Memory B cell (primary cell): Measurements from ENCODE around the gene BCAR1.
"Not testable (repeated sequence)": the region's sequence is repeated elsewhere in the genome, so short reads cannot be mapped to it uniquely, and the experiment has no call there.

ENCODE experiments used
- ATAC-seq: fragments of 150-1000 bp; cut with Tn5 transposase; 2 replicates; pipeline ENCODE4 v1.10.0; 2021; ENCODE audit warnings: low read depth, mild to moderate bottlenecking, moderate library complexity
- DNase-seq, 2 donors: peaks; one replicate each; pipeline ENCODE4 v3.0.0; 2022; ENCODE audit warnings: low spot score in 2 of 2
- H3K27ac Mint-ChIP-seq: one replicate; pipeline ENCODE4 v1.8.0; 2022; ENCODE audit warnings: mild to moderate bottlenecking, moderate library complexity, mixed read lengths
- H3K27me3 Mint-ChIP-seq: one replicate; pipeline ENCODE4 v1.8.0; 2022; ENCODE audit warnings: mixed read lengths
- H3K36me3 Mint-ChIP-seq: one replicate; pipeline ENCODE4 v1.8.0; 2022; ENCODE audit warnings: mild to moderate bottlenecking, mixed read lengths
- H3K4me1 Mint-ChIP-seq: one replicate; pipeline ENCODE4 v1.8.0; 2022; ENCODE audit warnings: mixed read lengths
- H3K4me3 Mint-ChIP-seq: one replicate; pipeline ENCODE4 v1.8.0; 2022; ENCODE audit warnings: mild to moderate bottlenecking, moderate library complexity, mixed read lengths
- H3K9me3 Mint-ChIP-seq: one replicate; pipeline ENCODE4 v1.8.0; 2022; ENCODE audit warnings: mixed read lengths

Gene BCAR1

DNA sequence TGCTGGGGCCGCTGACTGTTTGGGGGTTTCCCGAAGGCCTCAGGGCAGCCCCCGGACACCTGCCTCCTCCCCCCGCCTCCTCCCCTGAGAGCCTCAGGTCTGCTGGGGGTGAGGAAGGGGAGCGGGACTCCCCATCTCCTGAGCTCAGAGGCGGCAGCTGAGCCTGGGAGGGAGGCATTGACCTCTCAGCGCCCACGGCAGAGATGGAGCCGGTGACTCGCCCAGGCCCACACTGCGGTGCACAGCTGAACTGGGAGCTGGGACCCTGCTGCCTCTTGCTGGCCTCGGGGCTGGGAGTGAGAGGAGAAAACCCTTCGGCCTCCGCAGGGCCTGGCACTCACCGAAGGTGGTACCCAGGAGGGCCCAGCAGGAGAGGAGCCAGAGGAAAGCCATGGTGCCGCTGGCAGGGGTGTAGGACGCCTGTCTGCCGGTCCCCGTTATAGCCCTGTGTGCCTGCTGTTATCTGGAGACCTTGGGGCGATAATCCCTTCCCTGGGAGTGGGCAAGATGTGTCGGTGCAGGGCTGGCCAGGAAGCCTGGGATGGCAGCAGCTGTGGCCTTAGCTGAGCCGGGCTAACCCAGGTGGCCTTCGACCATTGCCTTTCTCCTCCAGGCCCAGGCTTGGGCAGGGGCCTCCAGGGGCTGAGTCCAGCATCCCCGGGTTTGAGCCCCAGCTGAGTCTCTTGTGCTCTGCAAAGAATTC, 44.5 kb downstream of the BCAR1 start, which contains the start of gene CTRB2:
CTRB2 (minus strand) TSS at position 413 of the 703 bp plus-strand sequence; CDS start at position 393, 20 bp downstream.
- DNase-seq, result no peak
- no peak within 1 kb of the TSS for H3K4me3 Mint-ChIP-seq
- no peak within 1 kb of the TSS for H3K27ac Mint-ChIP-seq
- H3K9me3 Mint-ChIP-seq, result no peaks in the 10 kb centered on the region
- no peaks in the 10 kb centered on the region for H3K4me1 Mint-ChIP-seq
- peak; percentile 42 for ATAC-seq
- H3K36me3 Mint-ChIP-seq, result no peaks in the 10 kb centered on the region
- peaks cover 7% of the 10 kb centered on the region for H3K27me3 Mint-ChIP-seq

DNA sequence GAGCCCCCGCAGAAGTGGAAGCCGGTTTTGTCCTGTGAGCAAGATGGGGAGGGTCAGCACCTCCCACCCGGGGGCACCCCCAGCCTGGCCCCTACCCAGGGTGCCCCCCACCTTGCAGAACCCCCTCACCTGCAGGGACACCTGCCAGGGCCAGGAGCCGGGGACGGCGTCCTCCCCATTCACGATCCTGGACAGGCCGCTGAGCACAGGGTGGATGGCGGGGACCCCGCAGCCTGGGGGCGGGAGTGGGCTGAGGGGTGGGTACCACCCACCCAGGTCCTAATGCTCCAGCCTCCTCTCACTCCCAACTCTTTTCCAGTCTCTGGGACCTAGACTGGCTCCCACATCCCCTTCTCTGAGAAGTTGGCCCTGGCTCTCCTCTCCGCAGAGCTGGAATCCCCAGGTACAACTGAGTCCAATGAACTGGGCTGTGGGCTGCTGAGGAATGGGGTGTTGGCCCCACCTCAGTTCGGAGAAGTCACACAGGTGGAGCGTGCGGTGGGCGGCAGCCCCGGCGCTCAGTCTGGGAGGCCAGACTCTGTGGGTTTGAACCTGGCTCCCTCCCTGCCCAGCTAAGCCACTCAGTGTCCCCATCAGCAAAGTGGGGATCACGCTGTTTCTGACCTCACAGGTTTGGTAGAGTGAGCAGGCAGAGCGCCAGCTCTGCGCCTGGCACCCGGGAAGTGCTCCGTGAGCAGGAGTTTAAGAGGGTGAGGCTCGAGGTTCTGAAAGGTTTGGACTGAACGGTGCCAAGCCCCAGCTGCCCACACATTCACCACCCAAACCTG, 45.3 kb downstream of the BCAR1 start:
- ATAC-seq, H3K9me3 Mint-ChIP-seq, H3K4me1 Mint-ChIP-seq, DNase-seq, H3K27ac Mint-ChIP-seq, H3K4me3 Mint-ChIP-seq, H3K27me3 Mint-ChIP-seq, H3K36me3 Mint-ChIP-seq: not testable (repeated sequence)

DNA sequence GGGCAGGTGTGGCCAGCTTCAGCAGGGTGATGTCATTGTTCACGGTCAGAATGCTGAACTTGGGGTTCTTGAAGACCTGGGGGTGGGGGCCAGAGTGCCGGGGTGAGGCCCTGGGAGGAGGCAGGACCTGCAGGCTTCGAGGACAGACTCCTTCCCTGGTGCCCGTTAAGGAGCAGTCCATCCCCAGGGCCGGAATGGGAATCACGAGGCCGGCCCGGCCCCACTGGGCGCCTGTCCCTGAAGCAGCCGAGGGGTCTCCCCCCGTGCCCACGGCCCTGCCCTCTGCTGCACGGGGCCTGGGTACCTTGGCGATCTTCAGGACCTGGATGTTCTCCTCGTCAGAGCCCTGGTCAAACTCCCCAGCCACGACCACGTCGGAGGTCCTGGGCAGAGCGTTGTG, 46.0 kb downstream of the BCAR1 start:
- H3K4me1 Mint-ChIP-seq, H3K27ac Mint-ChIP-seq, H3K36me3 Mint-ChIP-seq, H3K9me3 Mint-ChIP-seq, ATAC-seq, DNase-seq, H3K4me3 Mint-ChIP-seq: not testable (repeated sequence)
- peaks cover 11% of the 10 kb centered on the region for H3K27me3 Mint-ChIP-seq

DNA sequence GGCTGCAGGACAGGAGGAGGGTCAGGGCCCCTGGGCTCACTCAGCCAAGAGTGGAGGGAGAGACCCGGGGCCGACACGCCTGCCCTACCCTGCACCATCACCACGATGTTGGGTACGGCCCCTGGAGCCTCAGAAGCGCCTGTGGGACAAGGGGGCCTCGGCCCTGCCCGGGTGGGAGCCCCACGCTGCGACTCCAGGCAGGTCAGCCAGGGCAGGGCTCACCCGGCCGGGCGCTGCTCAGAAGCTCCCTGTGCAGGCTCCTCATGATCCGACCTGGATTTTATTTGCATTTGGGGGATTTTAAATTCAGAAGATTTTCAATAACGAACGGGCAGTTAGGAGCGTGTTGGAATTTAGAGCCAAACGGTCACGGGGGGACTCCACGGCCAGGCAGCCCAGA, 46.5 kb downstream of the BCAR1 start:
- not testable (repeated sequence) for H3K27ac Mint-ChIP-seq, H3K36me3 Mint-ChIP-seq, H3K4me3 Mint-ChIP-seq, DNase-seq, H3K9me3 Mint-ChIP-seq, ATAC-seq
- Mint-ChIP-seq H3K4me1 (peaks cover 10% of the 10 kb centered on the region), H3K27me3 (peaks cover 12% of the 10 kb centered on the region)

- Mint-ChIP-seq H3K27me3 (peaks cover 12% of the 10 kb centered on the region), H3K9me3 (no peaks in the 10 kb centered on the region), H3K36me3 (no peaks in the 10 kb centered on the region), H3K27ac (no peak overlapping the region), H3K4me3 (no peak overlapping the region), H3K4me1 (peaks cover 10% of the 10 kb centered on the region)
- DNase-seq (no peak), ATAC-seq (no peak)
Observed at GRCh38 chr16:75204410-75204758, 47.0 kb downstream of the BCAR1 start.

- H3K36me3 Mint-ChIP-seq, result no peaks in the 10 kb centered on the region
- DNase-seq, result no peak
- H3K4me3 Mint-ChIP-seq, result no peak overlapping the region
- H3K4me1 Mint-ChIP-seq, result peaks cover 10% of the 10 kb centered on the region
- no peak overlapping the region for H3K27ac Mint-ChIP-seq
- H3K9me3 Mint-ChIP-seq, result no peaks in the 10 kb centered on the region
- peaks cover 12% of the 10 kb centered on the region for H3K27me3 Mint-ChIP-seq
- ATAC-seq, result no peak
Observed at GRCh38 chr16:75203667-75204409, 47.6 kb downstream of the BCAR1 start.

DNA sequence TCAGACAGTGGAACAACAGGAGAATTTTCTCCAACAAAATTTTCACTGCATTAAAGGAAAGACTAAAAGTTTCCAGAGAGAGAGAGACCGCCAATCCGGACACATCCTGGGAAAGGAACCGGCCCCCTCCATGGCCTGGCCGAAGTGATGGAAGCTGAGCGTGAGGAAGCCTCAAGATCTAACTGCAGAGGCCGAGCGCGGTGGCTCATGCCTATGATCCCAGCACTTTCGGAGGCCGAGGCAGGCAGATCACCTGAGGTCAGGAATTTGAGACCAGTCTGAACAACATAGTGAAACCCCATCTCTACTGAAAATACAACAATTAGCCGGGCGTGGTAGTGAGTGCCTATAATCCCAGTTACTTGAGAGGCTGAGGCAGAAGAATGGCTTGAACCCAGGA, 48.3 kb downstream of the BCAR1 start:
- no peak for DNase-seq
- H3K27ac Mint-ChIP-seq, result no peak overlapping the region
- H3K36me3 Mint-ChIP-seq, result no peaks in the 10 kb centered on the region
- no peaks in the 10 kb centered on the region for H3K9me3 Mint-ChIP-seq
- no peak overlapping the region for H3K4me3 Mint-ChIP-seq
- peaks cover 11% of the 10 kb centered on the region for H3K27me3 Mint-ChIP-seq
- no peak for ATAC-seq
- peaks cover 10% of the 10 kb centered on the region for H3K4me1 Mint-ChIP-seq

- H3K36me3 Mint-ChIP-seq, result no peaks in the 10 kb centered on the region
- peaks cover 10% of the 10 kb centered on the region for H3K4me1 Mint-ChIP-seq
- H3K27ac Mint-ChIP-seq, result no peak overlapping the region
- no peak for ATAC-seq
- no peak for DNase-seq
- H3K4me3 Mint-ChIP-seq, result no peak overlapping the region
- no peaks in the 10 kb centered on the region for H3K9me3 Mint-ChIP-seq
- peaks cover 18% of the 10 kb centered on the region for H3K27me3 Mint-ChIP-seq
Observed at GRCh38 chr16:75202069-75202590, 49.3 kb downstream of the BCAR1 start.

GRCh38 chr16:75198135-75198600, 53.3 kb downstream of the BCAR1 start:
- no peaks in the 10 kb centered on the region for H3K9me3 Mint-ChIP-seq
- ATAC-seq (no peak), DNase-seq (no peak)
- no peak overlapping the region for H3K27ac Mint-ChIP-seq
- no peaks in the 10 kb centered on the region for H3K36me3 Mint-ChIP-seq
- no peak overlapping the region for H3K4me3 Mint-ChIP-seq
- peaks cover 10% of the 10 kb centered on the region for H3K4me1 Mint-ChIP-seq
- peaks cover 21% of the 10 kb centered on the region for H3K27me3 Mint-ChIP-seq

GRCh38 chr16:75197522-75198134, 53.8 kb downstream of the BCAR1 start:
- ATAC-seq (no peak), DNase-seq (no peak)
- H3K9me3 Mint-ChIP-seq, result no peaks in the 10 kb centered on the region
- peaks cover 24% of the 10 kb centered on the region for H3K27me3 Mint-ChIP-seq
- H3K27ac Mint-ChIP-seq, result no peak overlapping the region
- no peak overlapping the region for H3K4me3 Mint-ChIP-seq
- no peaks in the 10 kb centered on the region for H3K36me3 Mint-ChIP-seq
- H3K4me1 Mint-ChIP-seq, result peaks cover 10% of the 10 kb centered on the region

- no peak overlapping the region for H3K27ac Mint-ChIP-seq
- H3K36me3 Mint-ChIP-seq, result no peaks in the 10 kb centered on the region
- DNase-seq, result no peak
- no peak for ATAC-seq
- H3K27me3 Mint-ChIP-seq, result peaks cover 25% of the 10 kb centered on the region
- H3K4me1 Mint-ChIP-seq, result peaks cover 10% of the 10 kb centered on the region
- H3K9me3 Mint-ChIP-seq, result no peaks in the 10 kb centered on the region
- no peak overlapping the region for H3K4me3 Mint-ChIP-seq
Observed at GRCh38 chr16:75196836-75197235, 54.6 kb downstream of the BCAR1 start.

- no peaks in the 10 kb centered on the region for H3K9me3 Mint-ChIP-seq
- no peak for ATAC-seq
- peaks cover 27% of the 10 kb centered on the region for H3K27me3 Mint-ChIP-seq
- no peak overlapping the region for H3K27ac Mint-ChIP-seq
- peaks cover 7% of the 10 kb centered on the region for H3K4me1 Mint-ChIP-seq
- no peaks in the 10 kb centered on the region for H3K36me3 Mint-ChIP-seq
- H3K4me3 Mint-ChIP-seq, result no peak overlapping the region
- no peak for DNase-seq
Observed at GRCh38 chr16:75195811-75196790, 55.3 kb downstream of the BCAR1 start.
